OCI-M2 (cell line): ENCODE results near the gene RBMS1.
"Not testable (repeated sequence)": the region's sequence is repeated elsewhere in the genome, so short reads cannot be mapped to it uniquely, and the experiment has no call there.

Experiments used
- DNase-seq: peaks from one replicate; lab custom pipeline; 2025; ENCODE audit not compliant: unreplicated experiment; lab: John Stamatoyannopoulos, UW

RBMS1 gene

DNA sequence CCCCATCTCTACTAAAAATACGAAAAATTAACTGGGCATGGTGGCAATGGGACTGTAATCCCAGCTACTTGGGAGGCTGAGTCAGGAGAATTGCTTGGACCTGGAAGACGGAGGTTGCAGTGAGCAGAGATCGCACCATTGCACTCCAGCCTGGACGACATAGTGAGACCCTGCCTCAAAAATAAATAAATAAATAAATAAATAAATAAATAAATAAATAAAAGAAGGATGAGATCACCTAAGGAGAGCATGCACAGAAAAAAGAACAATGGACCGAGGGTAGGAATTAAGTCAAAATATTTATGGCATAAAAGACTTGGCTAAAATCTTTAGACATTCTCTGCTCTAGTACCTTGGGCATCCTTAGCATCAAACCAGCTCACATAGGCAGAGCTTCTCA, 8.9 kb upstream of the RBMS1 start:
- no peak for DNase-seq

- no peak for DNase-seq
Measured at GRCh38 chr2:160501370-160501769, 7.8 kb upstream of the RBMS1 start.

GRCh38 chr2:160499865-160500264, 6.3 kb upstream of the RBMS1 start:
- DNase-seq: no peak

DNA sequence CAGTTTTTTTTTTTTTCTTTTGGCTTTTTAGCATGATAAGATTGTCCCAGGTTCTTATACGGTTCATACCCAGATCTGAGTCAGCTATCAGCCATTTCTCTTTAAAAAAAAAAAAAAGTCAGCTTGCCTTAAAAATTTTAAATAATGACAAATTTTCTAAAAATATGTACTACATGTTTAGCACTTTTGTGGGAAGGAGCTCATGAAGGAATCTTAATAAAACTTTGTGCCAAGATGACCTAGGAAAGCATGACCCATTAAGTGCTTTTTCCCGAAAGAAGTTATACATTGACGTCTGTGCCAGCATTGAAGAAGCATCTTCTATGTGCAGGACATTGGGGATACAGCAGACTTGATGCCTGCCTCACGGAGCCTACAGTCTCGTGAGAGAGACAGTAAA, 4.5 kb upstream of the RBMS1 start:
- no peak for DNase-seq

GRCh38 chr2:160494201-160494644, 616 bp upstream of the RBMS1 start:
- DNase-seq: no peak

DNA sequence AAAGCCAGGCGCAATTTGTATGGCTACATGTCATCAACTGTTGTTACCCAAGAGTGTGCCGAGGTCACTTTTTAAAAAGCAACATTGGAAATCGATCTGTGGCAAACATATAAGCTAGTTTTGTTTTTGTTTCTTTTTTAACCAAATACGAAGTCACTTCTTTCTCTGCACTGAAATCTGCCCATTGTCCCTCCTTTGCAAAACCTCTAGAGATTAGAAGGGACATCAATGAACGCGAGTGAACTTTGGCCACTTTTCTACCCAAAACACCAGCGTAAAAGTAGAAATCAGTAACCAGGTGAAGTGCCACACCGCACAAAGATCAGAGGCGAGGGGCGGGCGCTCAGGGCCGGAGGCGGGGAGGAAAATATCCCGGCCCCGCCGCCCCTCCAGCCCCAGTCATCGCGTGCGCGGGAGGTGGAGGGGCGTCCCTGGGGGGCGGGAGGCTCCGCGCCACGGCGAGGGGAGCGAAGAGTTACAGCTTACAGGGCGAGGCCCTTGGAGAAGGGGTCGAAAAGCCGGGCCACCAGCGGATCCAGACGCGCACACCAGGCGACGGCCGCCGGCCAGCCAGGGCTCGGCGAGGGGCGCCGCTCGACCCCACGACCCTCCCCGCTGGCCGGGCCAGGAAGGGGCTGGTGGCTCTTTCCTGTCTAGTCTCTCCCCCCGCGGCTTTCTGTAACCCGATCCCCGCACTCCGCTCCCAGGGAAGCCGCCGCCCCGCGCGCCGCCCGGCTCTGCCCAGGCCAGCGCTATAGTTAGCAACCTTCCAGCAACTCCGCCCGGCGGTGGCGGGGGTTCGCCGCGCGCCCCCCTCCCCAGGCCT, 993 bp downstream of the RBMS1 start:
- DNase-seq: no peak

DNA sequence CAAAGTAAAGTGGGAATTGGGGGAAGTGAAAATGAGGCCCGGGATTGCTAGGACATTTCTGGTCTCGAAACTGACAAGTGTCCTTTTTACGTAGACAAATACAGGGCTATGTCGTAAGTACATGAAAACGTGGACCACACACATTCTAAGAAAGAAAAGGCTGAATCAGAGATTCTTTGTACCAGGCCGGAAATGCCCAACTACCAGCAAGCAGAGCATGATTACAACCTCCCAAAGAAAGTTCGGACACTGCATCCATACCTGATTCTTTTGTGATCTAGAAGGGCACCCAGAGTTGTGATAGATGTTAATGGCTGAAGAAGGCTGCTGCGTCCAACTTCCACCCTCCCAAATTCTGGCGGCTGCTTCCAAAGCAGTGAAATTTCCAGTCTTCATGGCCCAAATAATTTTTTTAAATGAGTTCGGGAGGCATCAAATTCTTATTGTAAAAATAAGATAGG, 1.7 kb downstream of the RBMS1 start:
- no peak for DNase-seq

DNA sequence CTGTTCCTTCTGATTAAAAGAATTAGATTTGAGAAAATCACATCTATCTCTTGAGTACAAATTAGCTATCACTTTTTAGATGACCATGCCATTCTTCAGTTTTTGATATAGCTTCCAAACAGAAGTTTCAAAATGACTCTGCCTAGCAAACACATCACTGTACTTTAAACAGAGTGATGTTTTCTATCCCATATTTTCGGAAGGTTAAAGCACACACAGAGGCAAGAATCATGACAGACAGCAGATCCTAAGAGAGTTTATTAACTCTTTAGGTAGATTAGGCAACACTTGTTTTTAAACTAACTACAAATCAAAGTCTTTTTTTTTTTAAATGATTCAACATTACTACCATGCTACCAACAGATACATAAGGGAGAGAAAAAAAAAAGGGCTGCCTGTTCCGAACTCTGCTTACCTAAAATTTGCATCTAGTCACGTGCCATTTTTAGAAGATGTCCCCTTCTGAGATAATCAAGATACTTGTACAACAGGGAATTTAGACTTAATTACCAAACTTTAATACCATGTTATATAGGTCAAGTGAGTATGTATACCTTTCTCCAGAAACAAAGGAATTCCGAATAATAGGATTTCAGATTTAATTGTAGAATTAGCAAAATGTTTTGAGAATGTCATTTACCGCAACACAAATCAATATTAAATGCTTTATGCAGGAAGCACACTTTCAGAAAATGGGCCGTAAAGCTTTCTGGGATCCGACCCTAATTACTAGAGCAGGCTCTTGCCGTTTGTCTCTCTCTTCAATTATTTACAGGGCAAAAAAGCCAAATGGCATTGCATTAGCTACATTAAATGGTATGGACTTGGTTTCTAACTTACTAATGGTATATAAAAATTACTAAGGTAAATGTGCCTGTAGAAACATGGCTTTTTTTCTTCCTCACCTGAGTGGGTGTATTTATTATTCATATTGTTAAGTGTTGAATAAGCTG, 2.6 kb downstream of the RBMS1 start:
- DNase-seq: no peak

DNA sequence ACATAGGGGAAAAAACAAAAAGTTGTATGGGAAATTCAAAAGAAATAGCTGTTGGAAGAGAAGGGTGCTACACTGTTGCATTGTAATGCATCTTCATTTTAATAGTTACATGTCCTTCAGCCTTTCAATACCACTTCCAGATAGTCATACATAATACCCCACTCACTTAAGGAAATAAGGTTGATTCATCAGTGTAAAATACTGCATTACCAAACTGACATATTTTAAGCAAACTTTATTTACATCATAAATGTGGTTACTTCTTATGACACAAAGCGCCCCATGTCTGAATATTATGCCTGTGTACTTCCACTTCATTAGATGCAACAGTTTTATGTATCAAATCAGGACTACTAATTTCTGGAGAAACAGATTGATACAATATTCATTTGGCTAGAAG, 4.5 kb downstream of the RBMS1 start:
- no peak for DNase-seq

DNA sequence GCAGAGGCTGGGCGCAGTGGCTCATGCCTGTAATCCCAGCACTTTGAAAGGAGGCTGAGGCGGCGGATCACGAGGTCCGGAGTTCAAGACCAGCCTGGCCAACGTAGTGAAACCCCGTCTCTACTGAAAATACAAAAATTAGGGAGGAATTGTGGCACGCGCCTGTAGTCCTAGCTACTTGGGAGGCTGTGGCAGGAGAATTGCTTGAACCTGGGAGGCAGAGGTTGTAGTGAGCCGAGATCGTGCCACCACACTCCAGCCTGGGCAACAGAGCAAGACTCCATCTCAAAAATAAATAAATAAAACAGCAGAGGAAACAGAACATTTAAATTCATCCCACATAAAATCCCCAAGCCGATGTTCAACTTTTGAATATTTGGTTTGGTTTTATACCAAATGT, 5.3 kb downstream of the RBMS1 start:
- not testable (repeated sequence) for DNase-seq

- DNase-seq: no peak
Measured at GRCh38 chr2:160486341-160486740, 7.3 kb downstream of the RBMS1 start.

GRCh38 chr2:160484859-160485520, 8.6 kb downstream of the RBMS1 start:
- DNase-seq: no peak

DNA sequence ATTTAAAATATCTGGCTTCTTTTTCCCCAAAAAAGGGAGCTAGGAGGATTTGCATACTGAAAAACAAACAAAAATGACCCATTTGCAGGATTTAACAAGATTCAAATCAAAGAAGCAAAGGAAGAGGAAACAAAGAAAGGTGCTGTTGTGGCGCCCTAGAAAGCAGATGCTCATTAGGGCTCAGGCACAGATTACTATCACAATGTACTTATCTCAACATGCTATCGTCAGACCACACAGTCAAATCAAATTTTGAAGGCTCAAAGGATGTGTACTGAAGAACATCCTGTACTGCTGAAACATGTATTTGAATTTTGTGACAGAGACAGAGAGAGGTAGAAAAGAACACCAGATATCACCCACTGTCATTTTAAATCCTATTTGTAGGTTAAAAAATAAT, 10.9 kb downstream of the RBMS1 start:
- DNase-seq: no peak

DNA sequence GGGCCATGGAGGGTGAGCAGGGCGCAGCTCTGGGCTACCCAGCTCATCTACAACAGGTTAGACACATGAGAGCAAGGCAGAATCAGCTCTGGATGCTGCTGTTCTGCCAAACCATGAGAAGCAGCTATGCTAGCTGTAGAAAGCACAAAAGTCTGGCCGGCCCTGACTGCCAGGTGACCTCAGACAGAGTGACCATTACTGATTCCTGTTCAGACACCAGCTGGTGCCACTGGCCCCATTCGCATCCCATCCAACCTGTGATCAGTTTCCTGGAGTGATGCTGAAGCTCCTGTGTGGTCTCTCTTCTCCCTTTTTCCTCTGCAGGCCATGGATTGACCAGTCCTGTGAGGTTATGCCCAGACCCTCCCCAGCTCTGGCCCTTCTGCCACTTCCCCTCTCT, 14.3 kb downstream of the RBMS1 start:
- DNase-seq: no peak

DNA sequence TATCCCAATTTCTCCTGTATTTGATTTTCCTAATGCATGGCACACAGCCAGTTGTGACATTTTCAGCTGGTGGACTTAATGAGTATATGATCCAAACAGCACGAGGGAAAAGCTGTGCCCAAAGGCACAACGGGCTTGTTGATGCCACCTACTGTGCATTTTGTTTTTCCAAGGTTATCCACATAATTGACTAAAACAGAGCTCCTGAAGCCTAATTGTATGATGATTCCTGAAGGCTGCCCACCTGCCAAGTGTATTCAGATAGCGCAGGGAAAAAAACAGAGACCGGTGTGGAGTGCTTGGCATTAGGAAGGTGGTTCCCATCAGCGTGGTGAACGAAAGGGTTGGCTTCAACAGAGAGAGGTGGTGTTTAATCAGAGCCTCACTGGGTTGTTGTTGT, 14.9 kb downstream of the RBMS1 start:
- no peak for DNase-seq

DNA sequence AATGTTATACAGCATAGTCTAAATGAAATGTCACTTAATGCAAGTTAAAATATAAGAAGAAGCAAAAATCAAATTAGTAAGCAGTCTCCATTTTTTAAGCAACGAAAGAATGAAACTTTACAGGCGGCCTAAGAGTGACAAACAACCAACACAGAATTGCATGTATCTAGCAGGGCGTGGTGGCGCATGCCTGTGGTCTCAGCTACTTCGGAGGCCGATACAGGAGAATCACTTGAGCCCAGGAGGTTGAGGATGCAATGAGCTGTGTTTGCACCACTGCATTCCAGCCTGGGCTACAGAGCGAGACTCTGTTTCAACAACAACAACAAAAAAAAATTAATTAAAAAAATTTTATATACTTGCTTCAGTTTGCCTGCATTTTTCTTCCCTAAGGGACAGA, 16.6 kb downstream of the RBMS1 start:
- no peak for DNase-seq

DNA sequence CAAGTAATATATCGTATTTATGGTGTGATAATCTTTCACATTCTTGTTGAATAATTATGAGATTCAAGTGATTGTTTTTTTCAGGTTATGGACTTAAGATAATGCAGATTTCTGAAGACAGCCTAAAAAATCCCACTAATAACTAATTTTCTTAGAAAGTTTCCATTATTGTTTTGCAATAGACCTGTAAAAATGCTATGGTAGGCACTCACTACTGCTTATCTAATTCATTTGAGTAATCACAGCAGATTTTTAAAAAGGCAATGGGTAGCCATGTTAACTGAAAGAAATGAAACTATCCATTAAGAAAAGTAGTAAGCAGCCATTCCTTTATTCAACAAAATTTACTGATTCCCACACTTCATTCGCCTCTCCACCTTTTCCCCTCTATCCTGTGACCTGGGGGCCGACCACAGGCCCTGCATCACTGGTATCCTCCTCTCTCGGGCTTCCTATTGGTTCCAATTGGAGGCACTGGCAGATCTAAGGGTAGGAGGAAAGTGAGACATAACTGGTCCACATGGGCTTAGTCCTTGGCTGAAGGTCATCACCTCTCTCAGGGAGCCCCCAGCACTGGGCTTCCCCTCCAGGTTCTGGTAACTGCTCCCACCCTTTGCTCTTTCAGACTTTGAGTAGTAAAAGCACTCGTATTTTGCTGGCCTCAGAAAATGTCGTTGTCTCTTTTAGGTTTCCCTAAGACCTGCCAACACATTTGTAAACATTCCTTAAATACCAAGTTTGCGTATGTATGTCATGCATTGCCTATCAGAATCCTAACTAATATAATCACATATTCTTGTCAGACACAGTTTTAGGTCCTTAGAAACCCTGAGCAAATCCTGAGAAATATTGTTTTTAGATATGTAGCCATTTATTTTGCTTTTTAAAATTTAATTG, 18.5 kb downstream of the RBMS1 start:
- no peak for DNase-seq

DNA sequence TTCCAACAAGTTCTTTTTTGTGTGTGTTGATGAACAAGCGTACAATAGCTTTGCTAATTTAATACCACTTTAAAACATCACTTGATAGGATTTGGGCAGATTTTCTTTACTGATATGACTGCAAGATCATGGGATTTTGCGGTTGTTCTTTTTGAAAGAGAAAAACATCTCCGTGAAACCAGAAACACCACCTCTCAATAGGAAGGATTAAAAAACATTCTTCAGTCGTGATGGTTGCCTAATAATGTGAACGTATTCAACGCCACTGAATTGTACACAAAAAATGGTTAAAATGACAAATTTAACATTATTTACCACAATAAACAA, 19.3 kb downstream of the RBMS1 start:
- DNase-seq: no peak

DNA sequence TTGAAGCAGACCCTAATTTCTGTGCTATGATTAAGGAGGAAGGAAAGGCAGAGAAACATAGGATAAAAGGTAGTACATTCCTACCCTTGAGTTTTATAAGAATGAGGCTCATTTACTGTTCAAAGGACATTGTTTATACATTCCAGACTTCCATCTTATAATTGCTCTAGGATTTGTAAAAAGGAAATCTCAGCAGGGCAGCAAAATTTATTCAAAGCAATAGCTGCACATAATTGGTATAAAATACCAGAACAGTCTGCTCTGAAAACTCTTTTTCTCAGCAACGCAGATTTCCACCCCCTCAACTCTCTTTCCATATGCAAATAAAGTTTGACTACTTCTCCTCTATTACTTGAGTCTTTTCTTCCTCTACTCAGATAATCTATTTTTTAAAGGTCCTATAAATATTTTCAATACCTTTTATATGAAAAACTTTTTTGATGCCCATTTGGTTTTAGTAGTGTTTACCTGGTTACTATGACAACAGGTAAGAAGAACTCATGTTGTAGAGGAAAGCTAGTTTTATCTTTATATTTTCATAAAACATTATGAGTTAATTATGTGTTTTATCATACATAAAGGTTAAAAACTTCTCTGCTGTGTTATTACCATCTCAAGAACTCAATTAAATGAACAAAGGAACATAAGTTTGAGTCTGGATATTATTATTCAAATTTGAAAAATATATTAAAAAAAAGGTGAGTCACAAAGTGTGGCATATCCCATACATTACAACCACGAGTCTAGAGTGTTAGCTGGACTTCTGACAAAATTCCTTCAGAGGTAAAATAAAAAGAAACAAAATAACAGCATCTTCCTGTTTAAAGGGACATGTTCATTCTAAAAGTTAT, 19.9 kb downstream of the RBMS1 start:
- no peak for DNase-seq

DNA sequence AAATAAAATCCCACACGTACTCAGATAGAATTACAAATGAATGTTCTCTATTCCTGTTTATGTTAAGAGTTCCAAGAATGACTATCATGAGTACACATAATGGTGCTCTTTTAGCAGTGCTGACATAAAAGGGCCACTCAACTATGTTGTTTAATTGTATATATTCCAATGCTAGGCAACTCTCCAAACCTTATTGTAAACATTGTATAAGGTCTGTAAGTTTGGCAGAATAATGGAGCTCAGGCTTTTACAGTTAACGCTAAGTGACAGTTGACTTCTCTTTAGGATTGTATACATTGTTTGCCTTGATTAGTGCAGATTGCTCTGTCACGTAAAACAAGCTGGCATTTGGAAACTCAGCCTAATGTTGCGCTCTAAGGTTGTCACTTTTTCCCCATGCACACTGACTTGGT, 20.8 kb downstream of the RBMS1 start:
- DNase-seq: no peak
